Neural crest cell (in vitro differentiated cells): ENCODE results near the gene PHAF1. TPM values are rescaled to one million over a fixed set of nuclear protein-coding genes. Genes with fewer than 3 reads are reported as not detected.

ENCODE experiments used
- DNase-seq: peaks from one replicate; pipeline ENCODE4 v3.0.0; 2021; ENCODE audit warnings: low read depth, mixed read lengths, low spot score
- H3K27ac Mint-ChIP-seq: one replicate; pipeline ENCODE4 v1.8.0; 2021; ENCODE audit warnings: mild to moderate bottlenecking, mixed read lengths; ENCODE audit not compliant: unreplicated experiment
- H3K27me3 Mint-ChIP-seq: 2 replicates; pipeline ENCODE4 v1.8.0; 2021; ENCODE audit warnings: low read depth, mild to moderate bottlenecking, mixed read lengths
- H3K36me3 Mint-ChIP-seq: 2 replicates; pipeline ENCODE4 v1.8.0; 2021; ENCODE audit warnings: low read depth, mild to moderate bottlenecking, mixed read lengths
- H3K4me1 Mint-ChIP-seq: 2 replicates; pipeline ENCODE4 v1.8.0; 2021; ENCODE audit warnings: mixed read lengths
- H3K4me3 Mint-ChIP-seq: one replicate; pipeline ENCODE4 v1.8.0; 2021; ENCODE audit warnings: mild to moderate bottlenecking, mixed read lengths
- H3K9me3 Mint-ChIP-seq: 2 replicates; pipeline ENCODE4 v1.8.0; 2021; ENCODE audit warnings: mixed read lengths
- CTCF ChIP-seq: fragments of 200-600 bp; sonication (generic); conservative IDR thresholded peaks from 2 replicates; pipeline ENCODE4 v1.5.0; 2021; ENCODE audit warnings: antibody characterized with exemption, mild to moderate bottlenecking
- long read RNA-seq: library from polyadenylated mRNA; unstranded; transcript quantifications from one replicate; pipeline ENCODE4 v2.0.0, GENCODE V29; 2020
- total RNA-seq: library from RNA; stranded (reverse); gene quantifications from 2 replicates; pipeline ENCODE4 v1.2.1, GENCODE V29; 2021

Gene PHAF1
- total RNA-seq = 24.9 and 25.5 TPM in 2 replicates
- long read RNA-seq, transcript C16orf70-208 (17 exons, 1,353 nt) = major isoform, 10 of 22 reads
- long read RNA-seq, partial matches to known transcripts = 3 of 22 reads
- long read RNA-seq, other reads (novel, unspliced or antisense) = 8 of 22 reads

- Mint-ChIP-seq H3K27me3 (no peaks in the 10 kb centered on the region), H3K4me3 (peak within 1 kb of the TSS; percentile 98), H3K27ac (peak within 1 kb of the TSS; percentile 98), H3K36me3 (no peaks in the 10 kb centered on the region), H3K9me3 (no peaks in the 10 kb centered on the region), H3K4me1 (peaks cover 23% of the 10 kb centered on the region)
- TF ChIP-seq CTCF = no peak
- DNase-seq = peak; percentile 97
Measured at GRCh38 chr16:67109407-67110135, at the start of gene PHAF1. PHAF1 (plus strand) TSS chr16:67109941; CDS start chr16:67110176, 235 bp downstream.

- no peak overlapping the region for H3K27ac Mint-ChIP-seq
- H3K9me3 Mint-ChIP-seq = no peaks in the 10 kb centered on the region
- no peak for TF ChIP-seq CTCF
- no peak overlapping the region for H3K4me3 Mint-ChIP-seq
- peaks cover 3% of the 10 kb centered on the region for H3K36me3 Mint-ChIP-seq
- no peaks in the 10 kb centered on the region for H3K27me3 Mint-ChIP-seq
- H3K4me1 Mint-ChIP-seq = peaks cover 3% of the 10 kb centered on the region
- no peak for DNase-seq
Measured at GRCh38 chr16:67063008-67063407, 46.7 kb upstream of the PHAF1 start.

- no peaks in the 10 kb centered on the region for H3K4me1 Mint-ChIP-seq
- no peak for TF ChIP-seq CTCF
- DNase-seq = no peak
- no peak overlapping the region for H3K4me3 Mint-ChIP-seq
- peak overlapping the region; percentile 16 for H3K27ac Mint-ChIP-seq
- no peaks in the 10 kb centered on the region for H3K27me3 Mint-ChIP-seq
- no peaks in the 10 kb centered on the region for H3K9me3 Mint-ChIP-seq
- peaks cover 3% of the 10 kb centered on the region for H3K36me3 Mint-ChIP-seq
Measured at GRCh38 chr16:67068212-67068753, 41.5 kb upstream of the PHAF1 start.

- Mint-ChIP-seq H3K9me3 (no peaks in the 10 kb centered on the region), H3K27ac (no peak overlapping the region), H3K36me3 (peaks cover 3% of the 10 kb centered on the region), H3K4me3 (no peak overlapping the region), H3K4me1 (no peaks in the 10 kb centered on the region), H3K27me3 (no peaks in the 10 kb centered on the region)
- DNase-seq = no peak
- no peak for TF ChIP-seq CTCF
Measured at GRCh38 chr16:67071476-67072048, 38.2 kb upstream of the PHAF1 start.

GRCh38 chr16:67075331-67075730 lies 34.4 kb upstream of the PHAF1 start:
- no peaks in the 10 kb centered on the region for H3K9me3 Mint-ChIP-seq
- H3K27me3 Mint-ChIP-seq = no peaks in the 10 kb centered on the region
- no peak for TF ChIP-seq CTCF
- H3K4me3 Mint-ChIP-seq = no peak overlapping the region
- H3K4me1 Mint-ChIP-seq = no peaks in the 10 kb centered on the region
- no peak for DNase-seq
- H3K27ac Mint-ChIP-seq = no peak overlapping the region
- no peaks in the 10 kb centered on the region for H3K36me3 Mint-ChIP-seq
